ENCODE results near the gene SLC4A3.
"Not testable (repeated sequence)": the region's sequence is repeated elsewhere in the genome, so short reads cannot be mapped to it uniquely, and the experiment has no call there.

The SLC4A3 gene

GRCh38 chr2:219648963-219649362 is 21.5 kb downstream of the SLC4A3 start:
- no peak for FAIRE-seq

GRCh38 chr2:219650426-219651248 is 23.2 kb downstream of the SLC4A3 start:
- FAIRE-seq = no peak

- FAIRE-seq = not testable (repeated sequence)
These were observed 24.2 kb downstream of the SLC4A3 start for GRCh38 chr2:219651656-219652055.

GRCh38 chr2:219656526-219656925 is 29.1 kb downstream of the SLC4A3 start:
- no peak for FAIRE-seq

GRCh38 chr2:219658196-219658846 is 30.9 kb downstream of the SLC4A3 start:
- no peak for FAIRE-seq

GRCh38 chr2:219658874-219659273 is 31.4 kb downstream of the SLC4A3 start:
- FAIRE-seq = no peak

GRCh38 chr2:219661197-219661954 is 33.9 kb downstream of the SLC4A3 start:
- no peak for FAIRE-seq

- no peak for FAIRE-seq
These were observed 34.5 kb downstream of the SLC4A3 start for GRCh38 chr2:219661955-219662395.

- FAIRE-seq = no peak
These were observed 35.1 kb downstream of the SLC4A3 start for GRCh38 chr2:219662566-219662965.

GRCh38 chr2:219663116-219663762 is 35.8 kb downstream of the SLC4A3 start:
- FAIRE-seq = no peak

GRCh38 chr2:219664041-219664440 is 36.6 kb downstream of the SLC4A3 start:
- FAIRE-seq = no peak

- no peak for FAIRE-seq
These were observed 37.5 kb downstream of the SLC4A3 start for GRCh38 chr2:219664944-219665343.

GRCh38 chr2:219665926-219666325 is 38.5 kb downstream of the SLC4A3 start:
- FAIRE-seq = no peak

GRCh38 chr2:219668316-219668715 is 40.9 kb downstream of the SLC4A3 start:
- no peak for FAIRE-seq

GRCh38 chr2:219670386-219670785 is 43.0 kb downstream of the SLC4A3 start:
- no peak for FAIRE-seq

- no peak for FAIRE-seq
These were observed 43.8 kb downstream of the SLC4A3 start for GRCh38 chr2:219671279-219671678.

GRCh38 chr2:219672406-219672805 is 45.0 kb downstream of the SLC4A3 start:
- FAIRE-seq = no peak

GRCh38 chr2:219675221-219675620 is 47.8 kb downstream of the SLC4A3 start:
- no peak for FAIRE-seq

GRCh38 chr2:219676586-219676985 is 49.2 kb downstream of the SLC4A3 start:
- no peak for FAIRE-seq

GRCh38 chr2:219679041-219679440 is 51.6 kb downstream of the SLC4A3 start:
- FAIRE-seq = no peak

- no peak for FAIRE-seq
These were observed 52.1 kb downstream of the SLC4A3 start for GRCh38 chr2:219679571-219679970.

- no peak for FAIRE-seq
These were observed 53.7 kb downstream of the SLC4A3 start for GRCh38 chr2:219680958-219681693.

Data from G401.6 (cell line).